BJ (cell line): ENCODE measurements around the gene ARHGEF39. TPM values are rescaled to one million over a fixed set of nuclear protein-coding genes. Genes with fewer than 3 reads are reported as not detected.
"Not testable (repeated sequence)": the region's sequence is repeated elsewhere in the genome, so short reads cannot be mapped to it uniquely, and the experiment has no call there.

Experiments used
- CTCF ChIA-PET: fragments of 350-600 bp; formaldehyde crosslinking; extraction: SDS; loops from one replicate; lab custom pipeline; 2021; ENCODE audit warnings: antibody characterized with exemption, inconsistent platforms; lab: Yijun Ruan, JAX
- POLR2A ChIA-PET: fragments of 300-600 bp; sonication (Branson Sonifier 250); formaldehyde crosslinking; extraction: SDS; loops from one replicate; lab custom pipeline; 2021; ENCODE audit warnings: antibody characterized with exemption; lab: Charles Lee
- DNase-seq: peaks from one replicate; pipeline ENCODE4 v3.0.0-alpha.2; 2011; ENCODE audit warnings: low read depth
- H3K27me3 ChIP-seq: 2 replicates; pipeline ENCODE4 v1.6.0; 2011; ENCODE audit warnings: low read length; ENCODE audit not compliant: control insufficient read depth, insufficient read depth
- H3K36me3 ChIP-seq: 2 replicates; pipeline ENCODE4 v1.5.1; 2011; ENCODE audit warnings: low read length; ENCODE audit not compliant: control insufficient read depth, insufficient read depth
- H3K4me3 ChIP-seq: 2 replicates; pipeline ENCODE4 v1.5.1; 2011; ENCODE audit warnings: low read depth, mild to moderate bottlenecking, control low read depth, low read length
- polyA plus RNA-seq: library from polyadenylated mRNA; depleted of rRNA; stranded (reverse); fragments of >200 nt; gene quantifications from 2 replicates; pipeline ENCODE4 v1.2.3, GENCODE V29; 2011
- TF ChIP-seq, protein P1 (sequence below): IDR thresholded peaks from 2 replicates; pipeline ENCODE4 v1.5.1; 2011; ENCODE audit warnings: low read depth, mild to moderate bottlenecking, control low read depth, inconsistent platforms, low read length, moderate library complexity; ENCODE audit not compliant: insufficient read depth

Gene ARHGEF39
- polyA plus RNA-seq, 1 experiment, result 4.1 TPM

DNA sequence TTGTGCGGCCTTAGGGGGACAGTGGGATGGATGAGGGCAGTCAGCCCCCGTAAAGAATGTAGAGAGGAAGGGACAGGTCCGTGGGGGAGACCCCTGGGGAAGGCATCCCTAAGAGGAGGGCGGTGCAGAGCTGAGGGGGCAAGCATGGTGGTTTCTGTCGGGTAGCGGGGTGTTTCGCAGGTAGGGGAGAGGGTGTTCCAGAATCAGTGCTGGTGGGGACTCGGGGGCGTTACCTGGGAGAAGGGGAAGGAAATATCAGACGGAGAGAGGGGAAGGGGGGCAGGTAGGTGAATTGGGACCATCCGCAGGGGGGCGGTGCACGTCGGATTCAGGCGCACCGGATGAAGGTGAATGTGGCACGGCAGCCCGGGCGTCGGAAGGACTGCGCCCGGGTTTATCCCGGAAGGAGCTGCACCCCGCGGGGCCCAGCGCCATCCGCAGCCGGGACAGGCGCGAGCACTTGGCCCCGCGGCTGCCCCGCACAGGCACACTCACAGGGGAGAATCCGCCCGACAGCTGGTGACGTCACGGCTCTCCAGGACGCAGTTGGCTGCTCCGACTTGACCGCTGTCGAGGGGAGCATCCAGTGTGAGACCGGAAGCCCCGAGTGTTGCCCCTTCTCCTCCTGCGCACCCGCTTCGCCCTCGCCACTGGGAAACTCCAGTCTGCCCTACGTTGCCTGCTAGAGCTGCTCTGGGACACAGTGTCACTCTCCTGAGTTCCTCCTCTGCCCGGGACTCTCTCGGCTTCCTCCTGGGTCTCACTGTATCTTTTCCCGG, 48.1 kb downstream of the ARHGEF39 start:
- no peaks in the 10 kb centered on the region for H3K36me3 ChIP-seq
- CTCF ChIA-PET, result interaction anchor here (1.0 to 1.5 kb wide), 2 partner anchors 79 to 251 kb away, joined by 3 read pairs; no protein-coding TSS in a partner anchor
- TF ChIP-seq, protein P1, sequence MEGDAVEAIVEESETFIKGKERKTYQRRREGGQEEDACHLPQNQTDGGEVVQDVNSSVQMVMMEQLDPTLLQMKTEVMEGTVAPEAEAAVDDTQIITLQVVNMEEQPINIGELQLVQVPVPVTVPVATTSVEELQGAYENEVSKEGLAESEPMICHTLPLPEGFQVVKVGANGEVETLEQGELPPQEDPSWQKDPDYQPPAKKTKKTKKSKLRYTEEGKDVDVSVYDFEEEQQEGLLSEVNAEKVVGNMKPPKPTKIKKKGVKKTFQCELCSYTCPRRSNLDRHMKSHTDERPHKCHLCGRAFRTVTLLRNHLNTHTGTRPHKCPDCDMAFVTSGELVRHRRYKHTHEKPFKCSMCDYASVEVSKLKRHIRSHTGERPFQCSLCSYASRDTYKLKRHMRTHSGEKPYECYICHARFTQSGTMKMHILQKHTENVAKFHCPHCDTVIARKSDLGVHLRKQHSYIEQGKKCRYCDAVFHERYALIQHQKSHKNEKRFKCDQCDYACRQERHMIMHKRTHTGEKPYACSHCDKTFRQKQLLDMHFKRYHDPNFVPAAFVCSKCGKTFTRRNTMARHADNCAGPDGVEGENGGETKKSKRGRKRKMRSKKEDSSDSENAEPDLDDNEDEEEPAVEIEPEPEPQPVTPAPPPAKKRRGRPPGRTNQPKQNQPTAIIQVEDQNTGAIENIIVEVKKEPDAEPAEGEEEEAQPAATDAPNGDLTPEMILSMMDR, result no peak
- H3K27me3 ChIP-seq, result peaks cover 12% of the 10 kb centered on the region
- POLR2A ChIA-PET, result interaction anchor here (0.7 kb wide), 1 partner anchor 116 kb away, joined by 24 read pairs; the partner anchor contains the start of gene CREB3
- no peak for DNase-seq
- H3K4me3 ChIP-seq, result peak overlapping the region; percentile 29

DNA sequence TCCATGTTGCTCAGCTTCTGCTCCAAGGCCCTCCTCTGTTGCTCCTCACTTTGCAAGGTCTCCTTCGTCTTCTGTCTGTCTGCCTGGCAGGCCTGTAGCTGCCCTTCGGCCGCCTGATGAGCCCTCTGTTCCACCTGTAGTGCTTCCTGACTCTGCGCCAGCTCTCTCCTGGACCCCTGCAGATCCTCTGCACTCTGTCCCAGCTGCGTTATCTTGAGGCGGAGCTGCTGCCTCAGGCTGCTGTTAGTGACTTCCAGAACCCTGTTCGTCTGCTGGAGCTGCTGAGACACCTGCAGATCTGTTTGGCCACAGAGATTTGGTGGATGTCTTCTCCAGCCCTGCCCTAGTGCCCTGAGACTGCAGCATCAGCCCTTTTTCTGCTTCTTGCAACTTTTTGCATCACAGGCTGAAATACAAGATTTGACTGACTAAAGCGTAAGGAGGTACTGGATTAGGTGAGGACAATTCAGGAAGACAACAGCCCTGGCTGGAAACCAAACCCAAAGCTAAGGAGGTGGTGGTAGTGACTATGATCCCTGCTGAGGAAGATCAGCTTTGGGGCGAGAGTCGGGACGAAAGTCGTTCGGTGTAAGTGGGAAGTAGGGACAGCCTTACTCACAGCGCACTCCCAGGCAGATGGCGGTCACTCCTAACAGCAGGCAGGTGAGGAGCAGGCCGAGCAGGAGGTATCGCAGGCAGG, 48.9 kb downstream of the ARHGEF39 start:
- TF ChIP-seq, protein P1, result no peak
- peaks cover 12% of the 10 kb centered on the region for H3K27me3 ChIP-seq
- ChIA-PET POLR2A (interaction anchor here (0.7 kb wide), 1 partner anchor 116 kb away, joined by 24 read pairs; the partner anchor contains the start of gene CREB3), CTCF (interaction anchor here (1.0 to 1.5 kb wide), 2 partner anchors 17 to 80 kb away, joined by 3 read pairs; no protein-coding TSS in a partner anchor)
- no peak for DNase-seq
- no peak overlapping the region for H3K4me3 ChIP-seq
- H3K36me3 ChIP-seq, result no peaks in the 10 kb centered on the region

DNA sequence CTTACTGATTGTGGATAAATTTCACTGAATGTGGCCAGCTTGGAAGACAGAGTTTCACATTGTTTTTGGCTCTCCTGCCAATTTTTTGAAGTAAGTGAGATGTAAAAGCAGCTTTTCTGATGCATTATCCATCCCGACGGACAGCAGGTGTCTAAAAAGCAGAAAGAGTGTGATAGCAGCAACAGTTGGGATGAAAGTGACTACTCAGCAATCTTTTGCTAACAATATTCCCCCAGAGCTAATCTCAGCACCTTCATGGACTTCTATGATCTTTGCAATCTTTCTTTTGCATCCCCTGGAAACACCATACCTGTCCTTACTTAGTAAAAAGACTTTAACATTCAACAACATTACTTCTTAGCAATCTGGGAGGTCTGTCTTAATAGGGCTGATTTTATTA, 52.2 kb downstream of the ARHGEF39 start:
- H3K36me3 ChIP-seq, result peaks cover 18% of the 10 kb centered on the region
- CTCF ChIA-PET, result interaction anchor here (0.9 to 2.1 kb wide), 3 partner anchors 8 to 16 kb away, joined by 3 to 5 read pairs (median 4); no protein-coding TSS in a partner anchor
- H3K4me3 ChIP-seq, result no peak overlapping the region
- DNase-seq, result no peak
- H3K27me3 ChIP-seq, result peaks cover 12% of the 10 kb centered on the region
- TF ChIP-seq, protein P1, result no peak
- POLR2A ChIA-PET, result no interaction called here

DNA sequence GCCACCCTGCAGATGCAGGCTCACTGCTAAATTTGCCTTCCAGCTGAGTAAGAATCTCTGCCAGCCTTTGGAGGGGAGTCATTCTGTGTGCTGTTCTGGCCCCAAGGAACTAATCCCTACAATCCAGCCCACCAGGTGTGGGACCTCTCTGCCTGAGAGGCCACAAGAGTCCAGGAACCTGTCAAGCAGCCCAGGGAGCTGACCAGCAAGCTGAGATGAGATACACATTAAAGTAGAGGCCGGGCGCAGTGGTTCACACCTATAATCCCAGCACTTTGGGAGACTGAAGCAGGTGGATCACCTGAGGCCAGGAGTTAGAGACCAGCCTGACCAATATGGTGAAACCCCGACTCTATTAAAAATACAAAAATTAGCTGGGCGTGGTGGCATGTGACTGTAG, 52.9 kb downstream of the ARHGEF39 start:
- DNase-seq, POLR2A ChIA-PET: not testable (repeated sequence)
- CTCF ChIA-PET, result interaction anchor here (0.9 to 2.2 kb wide), 10 partner anchors 9 to 947 kb away, joined by 3 to 9 read pairs (median 4); partner anchors contain the start of gene ARHGEF39

DNA sequence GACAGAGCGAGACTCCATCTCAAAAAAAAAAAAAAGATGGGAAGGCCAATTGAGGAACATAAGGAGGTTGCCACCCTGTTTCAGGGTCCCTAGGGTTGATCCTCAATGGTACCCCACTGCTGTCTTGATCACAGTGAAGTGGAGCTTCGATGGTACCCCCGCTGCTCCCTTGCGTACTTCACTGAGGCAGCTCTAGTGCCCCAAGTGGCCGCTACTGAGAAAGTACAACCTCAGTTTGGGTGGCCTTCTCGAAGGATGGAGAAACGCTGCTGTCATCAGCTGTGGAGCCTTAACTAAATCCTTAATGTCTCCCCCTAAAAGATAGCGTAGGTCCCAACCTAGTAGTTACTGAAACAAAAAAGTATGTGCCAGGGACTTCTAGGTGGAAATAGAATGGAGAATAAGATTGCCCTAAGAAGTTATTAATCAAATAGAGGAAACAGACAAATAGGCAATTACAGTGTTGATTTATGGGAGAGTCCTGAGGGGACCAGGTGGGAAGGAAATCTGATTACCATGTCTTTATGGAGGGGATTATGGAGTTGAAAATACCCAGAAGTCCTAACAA, 53.7 kb downstream of the ARHGEF39 start:
- CTCF ChIA-PET, result interaction anchor here (0.6 to 2.2 kb wide), 17 partner anchors 8 to 946 kb away, joined by 3 to 9 read pairs (median 3); partner anchors contain the start of gene ARHGEF39
- Histone ChIP-seq H3K36me3 (peaks cover 20% of the 10 kb centered on the region), H3K27me3 (peaks cover 7% of the 10 kb centered on the region), H3K4me3 (no peak overlapping the region)
- TF ChIP-seq, protein P1, result peak; percentile 82
- no peak for DNase-seq
- POLR2A ChIA-PET, result interaction anchor here (0.5 kb wide), 1 partner anchor 120 kb away, joined by 3 read pairs; no protein-coding TSS in a partner anchor

More for the DNA sequence above, 52.9 kb downstream of the ARHGEF39 start:
- not testable (repeated sequence) for H3K4me3 ChIP-seq
- peaks cover 19% of the 10 kb centered on the region for H3K36me3 ChIP-seq
- peaks cover 11% of the 10 kb centered on the region for H3K27me3 ChIP-seq
